Tibial artery (tissue), 4 donors: ENCODE results near the gene TMEM143.
"Not testable (repeated sequence)": the region's sequence is repeated elsewhere in the genome, so short reads cannot be mapped to it uniquely, and the experiment has no call there.

ENCODE experiments used
- DNase-seq, 2 donors: peaks; one replicate each; pipeline ENCODE4 v3.0.0-alpha.2; 2019
- H3K27ac ChIP-seq, 2 donors: fragments of 200-600 bp; sonication (generic) in 1 of 2; 1 replicate in 1 of 2; 2 replicates in 1 of 2; pipeline ENCODE4 v1.5.1; 2018 to 2019; ENCODE audit warnings: mild to moderate bottlenecking in 1 of 2
- H3K27me3 ChIP-seq, 2 donors: fragments of 200-600 bp; sonication (generic) in 1 of 2; one replicate each; pipeline versions ENCODE4 v1.5.1 to v1.6.0; 2016 to 2019
- H3K36me3 ChIP-seq, 3 donors: fragments of 200-600 bp; sonication (generic) in 2 of 3; one replicate each; pipeline ENCODE4 v1.5.1; 2016 to 2019; ENCODE audit warnings: mild to moderate bottlenecking in 2 of 3
- H3K4me1 ChIP-seq, 4 donors: fragments of 200-600 bp; sonication (generic) in 2 of 4; 1 replicate in 3 of 4; 2 replicates in 1 of 4; pipeline ENCODE4 v1.5.1; 2016 to 2019
- H3K4me3 ChIP-seq, 2 donors: fragments of 200-600 bp; sonication (generic) in 1 of 2; 1 replicate in 1 of 2; 2 replicates in 1 of 2; pipeline ENCODE4 v1.5.1; 2018 to 2019; ENCODE audit warnings: mild to moderate bottlenecking in 2 of 2
- H3K9me3 ChIP-seq, 3 donors: fragments of 200-600 bp; sonication (generic) in 1 of 3; one replicate each; pipeline ENCODE4 v1.5.1; 2016 to 2019
- intact Hi-C: fragments of 100-400 bp; cut with DNase I; formaldehyde crosslinking; loops from one replicate; pipeline ENCODE4 v1.15.0; 2023; ENCODE audit warnings: low total_unique reads
- TF ChIP-seq, protein P1 (sequence below), 2 experiments: fragments of 200-600 bp in 1 of 2; fragments of 450-650 bp in 1 of 2; IDR thresholded peaks; one replicate each; pipeline ENCODE4 v1.5.1; 2017 to 2019; ENCODE audit warnings: antibody characterized with exemption in 2 of 2, mild to moderate bottlenecking in 1 of 2, moderate library complexity in 1 of 2

TMEM143 gene

DNA sequence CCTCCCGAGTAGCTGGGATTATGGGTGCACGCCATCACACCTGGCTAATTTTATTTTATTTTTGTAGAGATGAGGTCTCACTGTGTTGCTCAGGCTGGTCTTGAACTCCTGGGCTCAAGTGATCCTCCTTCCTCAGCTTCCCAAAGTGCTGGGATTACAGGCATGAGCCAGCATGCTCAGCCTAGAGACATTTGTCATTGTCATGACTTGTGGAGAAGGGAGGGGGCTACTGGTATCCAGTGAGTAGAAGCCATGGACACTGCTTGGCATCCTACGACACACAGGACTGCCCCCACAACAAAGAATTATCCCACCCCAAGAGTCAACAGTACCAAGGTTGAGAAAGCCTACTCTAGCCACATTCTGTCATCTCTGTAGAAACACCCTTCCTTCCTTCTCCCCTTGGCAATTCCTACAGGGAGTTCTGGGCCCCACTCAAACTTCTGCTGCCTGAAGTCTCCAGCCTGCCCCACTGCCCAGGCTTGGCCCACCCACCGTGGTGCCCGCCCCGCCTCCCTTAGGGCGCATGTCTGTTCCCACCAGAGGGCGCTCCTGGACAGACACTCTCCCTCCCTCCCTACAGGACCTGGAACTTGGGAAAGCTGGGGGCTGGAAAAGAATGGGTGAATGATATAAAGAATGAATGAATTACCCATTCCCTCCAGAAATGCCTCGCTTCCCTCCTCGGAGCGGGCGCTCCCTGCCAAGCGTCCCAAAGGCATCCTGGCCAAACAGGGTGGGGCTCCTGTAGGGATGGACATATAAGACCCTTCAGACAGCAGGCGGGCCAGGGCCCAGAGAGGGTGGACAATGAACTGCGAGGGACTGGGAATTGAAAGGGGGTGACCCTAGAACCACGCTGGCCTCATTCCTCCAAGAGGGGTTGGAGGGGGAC, 43.8 kb downstream of the TMEM143 start:
- H3K27me3 ChIP-seq, result no peaks in the 10 kb centered on the region
- no peaks in the 10 kb centered on the region for H3K36me3 ChIP-seq
- TF ChIP-seq, protein P1, sequence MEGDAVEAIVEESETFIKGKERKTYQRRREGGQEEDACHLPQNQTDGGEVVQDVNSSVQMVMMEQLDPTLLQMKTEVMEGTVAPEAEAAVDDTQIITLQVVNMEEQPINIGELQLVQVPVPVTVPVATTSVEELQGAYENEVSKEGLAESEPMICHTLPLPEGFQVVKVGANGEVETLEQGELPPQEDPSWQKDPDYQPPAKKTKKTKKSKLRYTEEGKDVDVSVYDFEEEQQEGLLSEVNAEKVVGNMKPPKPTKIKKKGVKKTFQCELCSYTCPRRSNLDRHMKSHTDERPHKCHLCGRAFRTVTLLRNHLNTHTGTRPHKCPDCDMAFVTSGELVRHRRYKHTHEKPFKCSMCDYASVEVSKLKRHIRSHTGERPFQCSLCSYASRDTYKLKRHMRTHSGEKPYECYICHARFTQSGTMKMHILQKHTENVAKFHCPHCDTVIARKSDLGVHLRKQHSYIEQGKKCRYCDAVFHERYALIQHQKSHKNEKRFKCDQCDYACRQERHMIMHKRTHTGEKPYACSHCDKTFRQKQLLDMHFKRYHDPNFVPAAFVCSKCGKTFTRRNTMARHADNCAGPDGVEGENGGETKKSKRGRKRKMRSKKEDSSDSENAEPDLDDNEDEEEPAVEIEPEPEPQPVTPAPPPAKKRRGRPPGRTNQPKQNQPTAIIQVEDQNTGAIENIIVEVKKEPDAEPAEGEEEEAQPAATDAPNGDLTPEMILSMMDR (IDR thresholded peaks at IDR 0.05), result peak; percentile 68 to 81
- H3K4me1 ChIP-seq, result peaks cover 0 to 29% (median 21%) of the 10 kb centered on the region in 4 donors
- H3K4me3 ChIP-seq, result no peak overlapping the region
- peak; percentile 85 to 88 for DNase-seq
- intact Hi-C loops, result no loop called here
- no peaks in the 10 kb centered on the region for H3K9me3 ChIP-seq
- peak overlapping the region; percentile 97 to 98 for H3K27ac ChIP-seq

DNA sequence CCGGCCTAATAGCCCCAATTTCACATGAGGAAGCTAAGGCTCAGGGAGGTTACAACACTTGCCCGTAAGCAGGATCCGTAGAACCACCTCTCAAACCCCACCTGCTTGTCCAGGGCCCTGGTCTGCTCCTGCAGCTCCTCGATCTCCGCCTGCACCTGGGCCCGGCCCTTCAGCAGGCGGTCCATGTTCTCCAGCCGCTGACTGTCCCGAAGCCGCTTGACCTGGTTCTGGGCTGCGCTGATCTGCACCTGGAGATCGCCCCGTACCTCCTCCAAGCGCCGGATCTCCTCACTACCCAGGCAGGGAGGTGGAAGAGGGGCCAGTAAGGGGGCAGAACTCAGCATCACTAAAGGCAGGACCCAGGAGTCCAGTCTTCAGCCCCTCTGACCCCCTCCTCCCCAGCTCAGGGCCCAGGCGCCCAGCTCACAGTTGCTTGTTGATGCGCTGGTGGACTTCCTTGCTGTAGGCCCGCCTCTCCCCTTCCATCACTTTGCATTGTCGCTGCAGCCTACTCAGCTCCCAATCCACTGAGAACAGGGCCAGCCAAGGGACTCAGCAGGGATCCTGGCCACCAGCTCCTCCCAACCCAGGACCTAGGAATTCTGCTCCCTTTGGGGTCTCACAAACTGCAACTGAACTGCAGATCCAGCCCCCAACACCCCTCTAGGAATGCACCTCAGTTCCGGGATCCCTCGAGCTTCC, 45.3 kb downstream of the TMEM143 start:
- no peaks in the 10 kb centered on the region for H3K9me3 ChIP-seq
- intact Hi-C loops, result no loop called here
- peaks cover 0 to 24% (median 18%) of the 10 kb centered on the region in 4 donors for H3K4me1 ChIP-seq
- H3K4me3 ChIP-seq, result no peak overlapping the region
- H3K27me3 ChIP-seq, result no peaks in the 10 kb centered on the region
- no peaks in the 10 kb centered on the region for H3K36me3 ChIP-seq
- DNase-seq, result no peak
- TF ChIP-seq, protein P1 (IDR thresholded peaks at IDR 0.05), result no peak
- H3K27ac ChIP-seq, result no peak overlapping the region

DNA sequence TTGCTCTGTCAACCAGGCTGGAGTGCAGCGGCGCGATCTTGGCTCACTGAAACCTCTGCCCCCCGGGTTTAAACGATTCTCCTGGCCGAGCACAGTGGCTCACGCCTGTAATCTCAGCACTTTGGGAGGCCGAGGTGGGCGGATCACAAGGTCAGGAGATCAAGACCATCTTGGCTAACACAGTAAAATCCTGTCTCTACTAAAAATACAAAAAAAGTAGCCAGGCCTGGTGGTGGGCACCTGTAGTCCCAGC, 46.1 kb downstream of the TMEM143 start:
- H3K4me1 ChIP-seq, result peaks cover 0 to 22% (median 16%) of the 10 kb centered on the region in 4 donors
- H3K27me3 ChIP-seq, H3K36me3 ChIP-seq, H3K4me3 ChIP-seq, H3K27ac ChIP-seq, DNase-seq, intact Hi-C loops, H3K9me3 ChIP-seq: not testable (repeated sequence)

DNA sequence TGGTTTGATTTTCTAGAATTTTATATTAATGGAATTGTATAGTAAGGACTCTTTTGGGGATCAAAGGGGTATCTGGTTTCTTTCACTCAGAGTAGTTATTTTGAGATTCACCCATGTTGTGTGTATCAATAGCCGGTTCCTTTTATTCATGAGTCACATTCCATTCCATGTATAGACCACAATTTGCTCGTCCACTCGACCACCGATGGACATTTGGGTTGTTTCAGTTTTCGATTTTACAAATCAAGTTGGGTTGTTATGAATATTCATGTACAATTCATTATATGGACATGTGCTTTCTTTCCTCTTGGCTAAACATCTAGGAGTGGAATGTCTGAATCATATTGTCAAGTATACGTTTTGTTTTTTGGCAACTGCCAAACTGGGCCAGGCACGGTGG, 48.0 kb downstream of the TMEM143 start:
- no peaks in the 10 kb centered on the region for H3K27me3 ChIP-seq
- no peak for DNase-seq
- no peak overlapping the region for H3K27ac ChIP-seq
- peaks cover 0 to 8% (median 5%) of the 10 kb centered on the region in 4 donors for H3K4me1 ChIP-seq
- TF ChIP-seq, protein P1 (IDR thresholded peaks at IDR 0.05), result no peak
- no peaks in the 10 kb centered on the region for H3K9me3 ChIP-seq
- intact Hi-C loops, result no loop called here
- no peaks in the 10 kb centered on the region for H3K36me3 ChIP-seq
- no peak overlapping the region for H3K4me3 ChIP-seq

DNA sequence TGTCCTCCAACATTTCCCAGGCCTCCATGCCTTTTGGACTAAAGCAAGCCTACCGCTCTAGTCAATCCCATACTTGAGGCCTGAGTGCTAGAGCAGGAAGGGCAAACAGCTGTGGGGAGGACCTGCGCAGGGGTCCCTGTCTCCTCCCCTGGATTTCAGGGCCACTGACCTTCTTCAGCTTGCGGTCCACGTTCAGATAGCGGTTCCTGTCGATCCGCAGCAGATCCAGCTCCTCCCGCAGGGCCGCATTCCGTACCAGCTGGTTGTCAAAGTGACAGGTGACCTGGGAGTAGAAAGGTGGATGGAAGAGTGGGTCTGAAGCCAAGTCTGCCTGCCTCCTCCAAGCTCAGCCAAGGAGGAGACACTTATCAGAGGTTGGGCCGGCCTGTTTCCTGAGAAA, 52.4 kb downstream of the TMEM143 start:
- Histone ChIP-seq H3K27me3 (no peaks in the 10 kb centered on the region), H3K36me3 (no peaks in the 10 kb centered on the region), H3K9me3 (no peaks in the 10 kb centered on the region), H3K4me3 (no peak overlapping the region), H3K27ac (no peak overlapping the region), H3K4me1 (no peaks in the 10 kb centered on the region)
- intact Hi-C loops, result no loop called here
- TF ChIP-seq, protein P1 (IDR thresholded peaks at IDR 0.05), result no peak
- no peak for DNase-seq

DNA sequence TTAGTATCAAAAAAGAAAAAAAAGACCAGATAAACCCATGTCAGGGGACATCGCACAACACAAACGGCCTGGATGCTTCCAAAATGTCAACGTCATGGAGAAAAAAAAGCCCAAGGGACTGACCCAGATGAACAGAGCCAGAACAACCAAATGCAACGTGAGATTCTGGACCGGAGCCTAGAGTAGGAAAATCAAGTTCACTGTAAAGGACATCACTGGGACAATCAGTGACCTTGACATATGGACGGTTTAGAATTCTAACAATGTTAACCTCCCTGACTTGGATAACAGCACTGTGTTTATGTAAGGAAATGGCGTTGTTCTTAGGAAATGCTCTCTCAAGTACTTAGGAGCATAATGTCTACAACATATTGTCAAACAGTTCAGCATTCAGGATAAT, 53.5 kb downstream of the TMEM143 start:
- intact Hi-C loops, result no loop called here
- H3K27me3 ChIP-seq, result no peaks in the 10 kb centered on the region
- no peak overlapping the region for H3K27ac ChIP-seq
- TF ChIP-seq, protein P1 (IDR thresholded peaks at IDR 0.05), result no peak
- H3K9me3 ChIP-seq, result no peaks in the 10 kb centered on the region
- no peaks in the 10 kb centered on the region for H3K4me1 ChIP-seq
- H3K36me3 ChIP-seq, result no peaks in the 10 kb centered on the region
- H3K4me3 ChIP-seq, result no peak overlapping the region
- no peak for DNase-seq

DNA sequence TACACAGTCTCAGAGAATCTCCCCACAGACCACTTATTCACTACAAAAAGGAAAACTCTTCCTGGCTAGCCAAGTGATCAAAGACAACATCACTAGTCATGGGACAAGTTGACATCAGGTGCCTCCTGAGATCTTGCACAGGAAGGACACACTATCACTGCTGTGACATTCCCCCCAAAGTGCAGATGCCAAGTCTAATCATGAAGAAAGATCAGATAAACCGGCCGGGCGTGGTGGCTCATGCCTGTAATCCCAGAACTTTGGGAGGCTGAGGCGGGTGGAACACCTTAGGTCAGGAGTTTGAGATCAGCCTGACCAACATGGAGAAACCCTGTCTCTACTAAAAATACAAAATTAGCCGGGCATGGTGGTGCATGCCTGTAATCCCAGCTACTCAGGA, 54.0 kb downstream of the TMEM143 start:
- H3K36me3 ChIP-seq, intact Hi-C loops, H3K9me3 ChIP-seq, H3K4me1 ChIP-seq, H3K27me3 ChIP-seq, H3K27ac ChIP-seq, H3K4me3 ChIP-seq, DNase-seq: not testable (repeated sequence)
